Endothelial cell of umbilical vein (primary cell): ENCODE measurements around the gene ANKRD33. TPM values are rescaled to one million over a fixed set of nuclear protein-coding genes. Genes with fewer than 3 reads are reported as not detected.

ENCODE experiments used
- BruUV-seq: library from RNA; stranded (reverse); fragments of 400-500 nt; replicated peaks from 2 replicates; lab custom pipeline; 2021; lab: Mats Ljungman, UMichigan
- CTCF ChIA-PET: fragments of 300-600, 350-600 bp; sonication (Branson Sonifier 250); formaldehyde crosslinking; loops from one replicate; lab custom pipeline; 2021; ENCODE audit warnings: antibody characterized with exemption, inconsistent platforms; lab: Charles Lee
- POLR2A ChIA-PET: fragments of 300-600, 350-600 bp; sonication (Branson Sonifier 250); formaldehyde crosslinking; loops from one replicate; lab custom pipeline; 2021; ENCODE audit warnings: antibody characterized with exemption, inconsistent platforms; lab: Charles Lee
- DNase-seq: peaks from one replicate; pipeline ENCODE4 v3.0.0-alpha.2; 2011; ENCODE audit warnings: low read depth, low spot score
- FAIRE-seq: peaks from 2 replicates; lab custom pipeline; 2011; peaks lifted over from hg19 to GRCh38; lab: Jason Lieb, UNC
- H2AFZ ChIP-seq: 2 replicates; pipeline ENCODE4 v1.6.0; 2012; ENCODE audit warnings: low read depth, low read length, control low read depth, inconsistent platforms
- H3K27ac ChIP-seq: 2 replicates; pipeline ENCODE4 v1.5.1; 2011; ENCODE audit warnings: low read depth, mild to moderate bottlenecking, control low read depth, low read length, moderate library complexity; ENCODE audit not compliant: insufficient read depth
- H3K27me3 ChIP-seq, 2 experiments: 2 replicates each; pipeline versions ENCODE4 v1.6.0 to v1.6.1; 2011; ENCODE audit warnings: low read length in 2 of 2, mixed read lengths in 1 of 2; ENCODE audit not compliant: control insufficient read depth in 2 of 2, insufficient read depth in 2 of 2
- H3K36me3 ChIP-seq, 2 experiments: 2 replicates in 1 of 2; 3 replicates in 1 of 2; pipeline ENCODE4 v1.5.1; 2011; ENCODE audit warnings: low read length in 2 of 2, mild to moderate bottlenecking in 1 of 2, moderate library complexity in 1 of 2; ENCODE audit not compliant: control insufficient read depth in 2 of 2, insufficient read depth in 2 of 2; ENCODE audit errors: extremely low read depth in 1 of 2
- H3K4me1 ChIP-seq: 3 replicates; pipeline ENCODE4 v1.5.1; 2011; ENCODE audit warnings: mild to moderate bottlenecking, low read length; ENCODE audit not compliant: control insufficient read depth, insufficient read depth; ENCODE audit errors: extremely low read depth
- H3K4me2 ChIP-seq: 2 replicates; pipeline ENCODE4 v1.6.1; 2011; ENCODE audit warnings: low read length, control low read depth, mixed read lengths; ENCODE audit not compliant: insufficient read depth
- H3K4me3 ChIP-seq, 3 experiments: fragments of 200-600 bp in 1 of 3; sonication (generic), shearing (Covaris generic) in 1 of 3; replicated peaks in 1 of 3; 2 replicates each; pipeline ENCODE4 v1.5.1; 2011 to 2016; ENCODE audit warnings: control low read depth in 3 of 3, low read length in 3 of 3, mild to moderate bottlenecking in 2 of 3, inconsistent platforms in 1 of 3, low read depth in 1 of 3, moderate library complexity in 1 of 3; ENCODE audit not compliant: insufficient read depth in 1 of 3
- H3K79me2 ChIP-seq: 2 replicates; pipeline ENCODE4 v1.6.0; 2012; ENCODE audit warnings: low read length, inconsistent platforms; ENCODE audit not compliant: control insufficient read depth, insufficient read depth
- H3K9ac ChIP-seq: replicated peaks from 2 replicates; pipeline ENCODE3; 2011; ENCODE audit warnings: low read length, control low read depth; ENCODE audit not compliant: insufficient read depth; ENCODE audit errors: extremely low read depth
- H3K9me1 ChIP-seq: replicated peaks from 3 replicates; pipeline ENCODE4 v1.6.0; 2011; ENCODE audit warnings: mild to moderate bottlenecking, low read length; ENCODE audit not compliant: control insufficient read depth, insufficient read depth; ENCODE audit errors: extremely low read depth
- H3K9me3 ChIP-seq: replicated peaks from 2 replicates; pipeline ENCODE4 v1.5.1; 2012; ENCODE audit warnings: low read length, inconsistent platforms; ENCODE audit not compliant: control insufficient read depth, insufficient read depth
- H4K20me1 ChIP-seq: replicated peaks from 2 replicates; pipeline ENCODE3; 2011; ENCODE audit warnings: mild to moderate bottlenecking, low read length; ENCODE audit not compliant: control insufficient read depth, insufficient read depth; ENCODE audit errors: extremely low read depth
- EZH2 ChIP-seq: IDR thresholded peaks from 2 replicates; pipeline ENCODE4 v1.6.1; 2012; ENCODE audit warnings: borderline replicate concordance, low read depth, mild to moderate bottlenecking, moderate library complexity, low read length, inconsistent platforms; ENCODE audit not compliant: severe bottlenecking
- FOS ChIP-seq: IDR thresholded peaks from 2 replicates; pipeline ENCODE4 v1.6.1; 2011; ENCODE audit warnings: mild to moderate bottlenecking, low read length, moderate library complexity, borderline replicate concordance; ENCODE audit not compliant: insufficient read depth
- GATA2 ChIP-seq: IDR thresholded peaks from 2 replicates; pipeline ENCODE4 v1.7.0; 2011; ENCODE audit warnings: low read depth, mild to moderate bottlenecking, moderate library complexity, mixed read lengths, low read length; ENCODE audit not compliant: insufficient read length, insufficient read depth
- JUN ChIP-seq: IDR thresholded peaks from 2 replicates; pipeline ENCODE4 v1.6.1; 2011; ENCODE audit warnings: borderline replicate concordance, low read depth; ENCODE audit not compliant: insufficient read length, insufficient read depth
- MYC ChIP-seq: IDR thresholded peaks from one replicate; pipeline ENCODE4 v1.6.1; 2011; ENCODE audit warnings: mild to moderate bottlenecking, low read depth, low read length
- POLR2A ChIP-seq: IDR thresholded peaks from 2 replicates; pipeline ENCODE4 v1.6.1; 2012; ENCODE audit warnings: low read depth, mild to moderate bottlenecking, control low read depth, low read length
- POLR2AphosphoS5 ChIP-seq: IDR thresholded peaks from 2 replicates; pipeline ENCODE4 v1.6.1; 2012; ENCODE audit warnings: low read depth, mild to moderate bottlenecking, control low read depth, low read length, moderate library complexity; ENCODE audit not compliant: insufficient read depth
- dilution Hi-C: fragments of 300-500 bp; cut with MboI; formaldehyde crosslinking; loops from one replicate; pipeline ENCODE4 v1.15.0; 2019; ENCODE audit warnings: low sequenced_read_pairs; ENCODE audit not compliant: extremely low pct_ligation_motif_present
- intact Hi-C: fragments of 100-400 bp; cut with micrococcal nuclease; formaldehyde crosslinking; loops from one replicate; pipeline ENCODE4 v1.10.0; 2022
- polyA plus RNA-seq, 4 experiments: library from polyadenylated mRNA; depleted of rRNA in 3 of 4; stranded (reverse) in 3 of 4; unstranded in 1 of 4; fragments of >200 nt; gene quantifications; 2 replicates each; pipeline versions ENCODE4 v1.2.1 to v1.2.3, GENCODE V29; 2011 to 2012; ENCODE audit warnings: missing spikeins in 1 of 4
- total RNA-seq: library from RNA; stranded (reverse); gene quantifications from 2 replicates; pipeline ENCODE4 v1.2.3, GENCODE V29; 2021
- TF ChIP-seq, protein P1 (sequence below): IDR thresholded peaks from 2 replicates; pipeline ENCODE4 v1.6.1; 2011; ENCODE audit not compliant: insufficient read depth, insufficient read length
- TF ChIP-seq, protein P2 (sequence below), 2 donors: IDR thresholded peaks; 1 replicate in 1 of 2; 2 replicates in 1 of 2; pipeline ENCODE4 v1.5.1; 2011; ENCODE audit warnings: low read length in 2 of 2, mild to moderate bottlenecking in 2 of 2, moderate library complexity in 2 of 2, control low read depth in 1 of 2, inconsistent platforms in 1 of 2, low read depth in 1 of 2; ENCODE audit not compliant: insufficient read depth in 1 of 2; ENCODE audit errors: extremely low read depth in 1 of 2

ANKRD33 gene
- total and polyA plus RNA-seq, 2 donors (not counting 3 experiments of a cell fraction or from before 2014, with no cell fraction given) = 0.80 to 1.2 TPM

DNA sequence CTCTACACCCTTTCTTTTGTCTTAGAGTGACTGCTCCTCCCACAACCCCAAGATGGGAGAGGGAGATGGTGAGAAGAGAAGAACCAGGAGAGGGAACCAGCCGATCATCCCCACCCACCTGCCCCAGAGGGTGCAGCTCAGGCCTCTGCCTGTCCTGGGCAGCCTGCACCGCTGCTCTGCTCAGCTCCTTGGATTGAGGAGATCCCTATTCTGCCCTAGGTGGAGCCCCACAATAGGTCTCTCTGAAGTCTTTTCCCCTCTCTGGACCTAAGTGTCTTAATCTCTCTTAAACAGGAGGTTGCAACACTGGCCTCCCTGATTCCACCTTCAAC lies 2.2 kb downstream of the ANKRD33 start:
- no peak for FAIRE-seq

More for the DNA sequence above, 2.2 kb downstream of the ANKRD33 start:
- intact Hi-C loops (no loop called here), dilution Hi-C loops (no loop called here)
- Histone ChIP-seq H3K4me3 (no peak overlapping the region), H3K79me2 (no peaks in the 10 kb centered on the region), H3K9ac (no peak overlapping the region), H3K9me3 (no peaks in the 10 kb centered on the region), H3K36me3 (no peaks in the 10 kb centered on the region), H3K27ac (no peak overlapping the region), H3K4me1 (peaks cover 33% of the 10 kb centered on the region), H4K20me1 (no peaks in the 10 kb centered on the region), H3K4me2 (no peak overlapping the region), H3K9me1 (no peaks in the 10 kb centered on the region), H2AFZ (no peak overlapping the region), H3K27me3 (no peaks in the 10 kb centered on the region)
- TF ChIP-seq, protein P1, sequence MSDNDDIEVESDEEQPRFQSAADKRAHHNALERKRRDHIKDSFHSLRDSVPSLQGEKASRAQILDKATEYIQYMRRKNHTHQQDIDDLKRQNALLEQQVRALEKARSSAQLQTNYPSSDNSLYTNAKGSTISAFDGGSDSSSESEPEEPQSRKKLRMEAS = no peak
- TF ChIP-seq GATA2 = no peak
- no peak for TF ChIP-seq FOS
- no peak for TF ChIP-seq MYC
- no peak for TF ChIP-seq EZH2
- TF ChIP-seq POLR2AphosphoS5 = no peak
- TF ChIP-seq JUN = no peak
- TF ChIP-seq POLR2A = no peak
- TF ChIP-seq, protein P2, sequence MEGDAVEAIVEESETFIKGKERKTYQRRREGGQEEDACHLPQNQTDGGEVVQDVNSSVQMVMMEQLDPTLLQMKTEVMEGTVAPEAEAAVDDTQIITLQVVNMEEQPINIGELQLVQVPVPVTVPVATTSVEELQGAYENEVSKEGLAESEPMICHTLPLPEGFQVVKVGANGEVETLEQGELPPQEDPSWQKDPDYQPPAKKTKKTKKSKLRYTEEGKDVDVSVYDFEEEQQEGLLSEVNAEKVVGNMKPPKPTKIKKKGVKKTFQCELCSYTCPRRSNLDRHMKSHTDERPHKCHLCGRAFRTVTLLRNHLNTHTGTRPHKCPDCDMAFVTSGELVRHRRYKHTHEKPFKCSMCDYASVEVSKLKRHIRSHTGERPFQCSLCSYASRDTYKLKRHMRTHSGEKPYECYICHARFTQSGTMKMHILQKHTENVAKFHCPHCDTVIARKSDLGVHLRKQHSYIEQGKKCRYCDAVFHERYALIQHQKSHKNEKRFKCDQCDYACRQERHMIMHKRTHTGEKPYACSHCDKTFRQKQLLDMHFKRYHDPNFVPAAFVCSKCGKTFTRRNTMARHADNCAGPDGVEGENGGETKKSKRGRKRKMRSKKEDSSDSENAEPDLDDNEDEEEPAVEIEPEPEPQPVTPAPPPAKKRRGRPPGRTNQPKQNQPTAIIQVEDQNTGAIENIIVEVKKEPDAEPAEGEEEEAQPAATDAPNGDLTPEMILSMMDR (IDR thresholded peaks at IDR 0.05; ENCODE audit: extremely low read depth in 1 of 2, insufficient read depth in 1 of 2, low read depth in 1 of 2, low read length in 2 of 2) = no peak
- ChIA-PET CTCF (interaction anchor here (1.0 to 6.1 kb wide), 8 partner anchors 17 to 91 kb away, joined by 3 to 55 read pairs (median 4); partner anchors contain the start of gene ACVRL1), POLR2A (no interaction called here)
- BruUV-seq = no TSS peak
- no peak for DNase-seq
